OCI-LY1 (cell line): Measurements from ENCODE around the gene DBNL.

ENCODE experiments used
- EZH2 ChIP-seq: fragments of 200-600 bp; sonication (generic), shearing (Covaris generic); IDR thresholded peaks from 2 replicates; pipeline ENCODE4 v1.8.0; 2017; ENCODE audit warnings: borderline replicate concordance, mixed run types, mild to moderate bottlenecking, antibody characterized with exemption, low read length, moderate library complexity, mixed read lengths
- TF ChIP-seq, protein P1 (sequence below): fragments of 200-600 bp; sonication (generic), shearing (Covaris generic); IDR thresholded peaks from 2 replicates; pipeline ENCODE4 v1.5.1; 2017; ENCODE audit warnings: mild to moderate bottlenecking, antibody characterized with exemption, low read length, moderate library complexity, mixed read lengths

DNA sequence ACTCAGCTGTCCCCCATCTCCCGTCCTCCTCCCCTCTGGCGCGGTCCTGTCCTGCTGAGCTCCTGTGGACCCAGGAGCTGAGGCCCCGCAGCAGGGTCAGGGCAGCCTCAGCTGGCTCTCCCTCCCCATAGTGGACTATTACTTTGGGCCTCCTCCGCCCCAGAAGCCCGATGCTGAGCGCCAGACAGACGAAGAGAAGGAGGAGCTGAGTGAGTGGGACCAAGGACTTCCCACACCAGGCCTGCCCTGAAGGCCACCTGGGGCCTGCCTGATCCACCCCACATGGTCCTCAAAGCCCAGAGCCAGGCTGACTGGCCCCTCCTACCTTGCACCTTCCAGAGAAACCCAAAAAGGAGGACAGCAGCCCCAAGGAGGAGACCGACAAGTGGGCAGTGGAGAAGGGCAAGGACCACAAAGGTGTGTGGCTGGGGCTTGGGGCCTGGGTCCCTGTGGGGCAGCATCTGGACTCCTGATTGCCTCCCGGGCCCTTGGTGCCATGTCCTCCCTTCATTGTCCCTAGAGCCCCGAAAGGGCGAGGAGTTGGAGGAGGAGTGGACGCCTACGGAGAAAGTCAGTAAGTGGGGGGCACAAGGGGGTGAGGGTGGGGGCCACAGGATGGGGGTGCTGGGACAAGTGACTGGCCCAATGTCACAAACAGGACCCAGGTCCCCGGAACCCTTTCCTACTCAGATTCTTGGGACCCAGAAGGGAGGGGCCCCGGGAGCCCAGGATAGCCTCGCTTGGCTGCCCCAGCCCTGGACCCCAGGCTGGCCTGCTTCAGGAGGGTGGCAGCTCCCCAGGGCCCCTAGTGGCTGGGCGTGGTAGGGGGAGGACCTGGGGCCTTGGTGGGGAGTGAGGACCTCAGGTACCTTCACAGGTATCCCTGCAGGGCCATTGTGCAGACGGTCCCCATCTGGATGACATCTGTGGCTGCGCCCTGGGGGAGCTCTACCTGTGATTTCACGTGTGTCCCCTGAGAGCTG, 64.6 kb downstream of the DBNL start:
- TF ChIP-seq, protein P1, sequence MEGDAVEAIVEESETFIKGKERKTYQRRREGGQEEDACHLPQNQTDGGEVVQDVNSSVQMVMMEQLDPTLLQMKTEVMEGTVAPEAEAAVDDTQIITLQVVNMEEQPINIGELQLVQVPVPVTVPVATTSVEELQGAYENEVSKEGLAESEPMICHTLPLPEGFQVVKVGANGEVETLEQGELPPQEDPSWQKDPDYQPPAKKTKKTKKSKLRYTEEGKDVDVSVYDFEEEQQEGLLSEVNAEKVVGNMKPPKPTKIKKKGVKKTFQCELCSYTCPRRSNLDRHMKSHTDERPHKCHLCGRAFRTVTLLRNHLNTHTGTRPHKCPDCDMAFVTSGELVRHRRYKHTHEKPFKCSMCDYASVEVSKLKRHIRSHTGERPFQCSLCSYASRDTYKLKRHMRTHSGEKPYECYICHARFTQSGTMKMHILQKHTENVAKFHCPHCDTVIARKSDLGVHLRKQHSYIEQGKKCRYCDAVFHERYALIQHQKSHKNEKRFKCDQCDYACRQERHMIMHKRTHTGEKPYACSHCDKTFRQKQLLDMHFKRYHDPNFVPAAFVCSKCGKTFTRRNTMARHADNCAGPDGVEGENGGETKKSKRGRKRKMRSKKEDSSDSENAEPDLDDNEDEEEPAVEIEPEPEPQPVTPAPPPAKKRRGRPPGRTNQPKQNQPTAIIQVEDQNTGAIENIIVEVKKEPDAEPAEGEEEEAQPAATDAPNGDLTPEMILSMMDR: peak; percentile 31; the same call in 1 of the 2 replicates
- TF ChIP-seq EZH2: no peak
